ENCODE data around the gene KRTAP4-8. TPM values are rescaled to one million over a fixed set of nuclear protein-coding genes. Genes with fewer than 3 reads are reported as not detected.
A peak's percentile ranks its signal among the peaks of the same experiment; 100 is the strongest.
"Not testable (repeated sequence)": the region's sequence is repeated elsewhere in the genome, so short reads cannot be mapped to it uniquely, and the experiment has no call there.

KRTAP4-8 gene
- not detected in 2 replicates for total RNA-seq (2014; rRNA removed; shearing (Covaris generic))
- not detected in 2 replicates for polyA plus RNA-seq (2015; cell fraction: cytosol; rRNA removed)
- polyA plus RNA-seq (2015; cell fraction: nucleus; rRNA removed), result not detected in 2 replicates

DNA sequence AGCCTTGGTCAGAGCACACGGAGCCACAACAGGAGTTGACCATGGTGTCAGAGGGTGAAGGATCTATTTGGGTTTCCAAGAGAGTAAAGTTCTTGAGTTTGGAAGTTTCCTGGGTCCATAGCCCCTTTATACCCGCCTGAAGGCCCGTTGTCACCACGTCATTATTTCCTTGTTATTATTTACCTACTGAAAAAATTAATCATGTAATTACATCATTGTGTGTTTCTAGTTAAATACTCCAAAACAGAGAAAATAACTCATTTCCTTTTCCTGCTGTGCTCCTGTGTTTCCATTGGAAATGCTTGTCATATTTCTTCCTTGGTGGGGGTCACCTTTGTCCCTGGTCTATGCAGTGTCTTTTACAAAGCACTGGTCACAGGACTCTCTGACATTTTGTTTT lies at the start of gene KRTAP4-8:
KRTAP4-8 (minus strand) TSS at position 101 of the 400 bp plus-strand sequence; CDS start at position 43, 58 bp downstream.
- in situ Hi-C loops (cut with HindIII; ENCODE audit: low pct_unique_long_range_greater_than_20kb, low sequenced_read_pairs), result no loop called here
- no peak for DNase-seq (ENCODE audit: low read depth, low spot score)

DNA sequence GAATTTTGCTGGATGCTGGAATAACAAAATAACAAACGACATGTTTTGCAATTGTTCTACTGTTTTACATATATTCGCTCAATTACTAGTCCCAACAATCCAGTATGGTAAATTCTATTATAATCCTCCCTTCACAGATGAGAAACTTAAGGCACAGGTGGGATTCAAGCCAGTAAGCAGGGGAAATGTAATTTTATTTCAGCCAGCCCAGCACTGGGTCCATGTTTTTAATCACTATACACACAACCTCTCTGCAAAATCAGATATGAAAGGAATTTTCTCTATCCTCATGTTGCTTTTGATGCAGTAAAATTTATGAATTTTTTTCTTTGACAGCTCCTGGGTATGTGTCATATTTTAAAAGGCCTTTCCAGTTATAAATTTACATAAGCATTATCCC lies 47.3 kb upstream of the KRTAP4-8 start:
- DNase-seq (ENCODE audit: low read depth, low spot score), result no peak
- in situ Hi-C loops (cut with HindIII; ENCODE audit: low pct_unique_long_range_greater_than_20kb, low sequenced_read_pairs), result no loop called here

DNA sequence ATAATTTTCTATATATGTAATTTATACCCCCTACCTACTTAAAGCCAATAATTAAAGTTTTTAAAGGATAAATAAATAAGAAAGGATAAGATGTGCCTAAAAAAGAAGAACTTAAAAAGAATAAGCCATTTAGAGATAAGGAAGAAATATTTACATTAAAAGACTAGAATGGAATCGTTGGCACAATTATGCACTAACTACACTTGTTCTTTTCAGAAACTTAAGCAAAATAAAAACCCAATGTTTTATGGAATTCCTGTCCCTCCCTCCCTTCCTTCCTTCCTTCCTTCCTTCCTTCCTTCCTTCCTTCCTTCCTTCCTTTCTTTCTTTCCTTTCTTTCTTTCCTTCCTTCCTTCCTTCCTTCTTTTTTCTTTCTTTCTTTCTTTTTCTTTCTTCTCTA lies 46.9 kb upstream of the KRTAP4-8 start:
- in situ Hi-C loops (cut with HindIII; ENCODE audit: low pct_unique_long_range_greater_than_20kb, low sequenced_read_pairs), result no loop called here
- DNase-seq (ENCODE audit: low read depth, low spot score), result no peak

GRCh38 chr17:41141361-41141760 lies 43.4 kb upstream of the KRTAP4-8 start:
- DNase-seq (ENCODE audit: low read depth, low spot score), result no peak
- in situ Hi-C loops (cut with HindIII; ENCODE audit: low pct_unique_long_range_greater_than_20kb, low sequenced_read_pairs), result no loop called here

DNA sequence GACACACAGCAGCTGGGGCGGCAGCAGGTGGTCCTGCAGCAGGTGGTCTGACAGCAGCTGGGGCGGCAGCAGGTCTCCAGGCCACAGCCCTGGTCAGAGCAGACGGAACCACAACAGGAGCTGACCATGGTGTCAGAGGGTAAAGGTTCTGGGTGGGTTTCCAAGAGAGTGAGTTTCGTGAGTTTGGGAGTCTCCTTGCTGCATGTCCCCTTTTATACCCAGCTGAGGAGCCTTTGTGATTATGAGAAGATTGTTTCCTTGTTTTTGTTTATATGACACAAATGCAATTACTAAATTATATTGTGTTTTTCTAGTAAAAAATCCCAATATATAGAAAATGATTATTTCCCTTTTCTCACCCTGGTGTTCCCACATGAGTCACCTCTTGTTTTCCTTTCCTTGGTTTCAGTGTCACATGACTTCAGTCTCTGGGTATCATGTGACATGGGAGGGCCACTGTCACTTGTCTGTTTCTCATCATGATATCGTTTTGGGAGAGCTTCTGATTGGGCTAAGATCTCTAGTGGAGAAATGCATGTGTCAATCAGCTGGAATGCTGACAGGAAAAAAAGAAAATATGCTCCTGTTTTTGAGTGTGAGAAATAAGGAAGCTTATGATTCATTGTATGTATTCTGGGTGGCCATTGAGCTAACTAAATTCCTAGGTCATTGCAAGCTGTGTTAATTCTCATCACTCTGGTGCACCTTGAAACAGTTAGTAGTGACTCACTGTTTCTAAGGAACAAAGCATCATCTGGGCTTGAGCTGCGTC lies 42.6 kb upstream of the KRTAP4-8 start, which contains the start of gene KRTAP4-6:
KRTAP4-6 (minus strand) TSS at position 185 of the 772 bp plus-strand sequence; CDS start at position 128, 57 bp downstream.
- in situ Hi-C loops (cut with HindIII; ENCODE audit: low pct_unique_long_range_greater_than_20kb, low sequenced_read_pairs), result no loop called here
- DNase-seq (ENCODE audit: low read depth, low spot score), result no peak

GRCh38 chr17:41139865-41140264 lies 41.9 kb upstream of the KRTAP4-8 start:
- in situ Hi-C loops (cut with HindIII; ENCODE audit: low pct_unique_long_range_greater_than_20kb, low sequenced_read_pairs); DNase-seq (ENCODE audit: low read depth, low spot score): not testable (repeated sequence)

DNA sequence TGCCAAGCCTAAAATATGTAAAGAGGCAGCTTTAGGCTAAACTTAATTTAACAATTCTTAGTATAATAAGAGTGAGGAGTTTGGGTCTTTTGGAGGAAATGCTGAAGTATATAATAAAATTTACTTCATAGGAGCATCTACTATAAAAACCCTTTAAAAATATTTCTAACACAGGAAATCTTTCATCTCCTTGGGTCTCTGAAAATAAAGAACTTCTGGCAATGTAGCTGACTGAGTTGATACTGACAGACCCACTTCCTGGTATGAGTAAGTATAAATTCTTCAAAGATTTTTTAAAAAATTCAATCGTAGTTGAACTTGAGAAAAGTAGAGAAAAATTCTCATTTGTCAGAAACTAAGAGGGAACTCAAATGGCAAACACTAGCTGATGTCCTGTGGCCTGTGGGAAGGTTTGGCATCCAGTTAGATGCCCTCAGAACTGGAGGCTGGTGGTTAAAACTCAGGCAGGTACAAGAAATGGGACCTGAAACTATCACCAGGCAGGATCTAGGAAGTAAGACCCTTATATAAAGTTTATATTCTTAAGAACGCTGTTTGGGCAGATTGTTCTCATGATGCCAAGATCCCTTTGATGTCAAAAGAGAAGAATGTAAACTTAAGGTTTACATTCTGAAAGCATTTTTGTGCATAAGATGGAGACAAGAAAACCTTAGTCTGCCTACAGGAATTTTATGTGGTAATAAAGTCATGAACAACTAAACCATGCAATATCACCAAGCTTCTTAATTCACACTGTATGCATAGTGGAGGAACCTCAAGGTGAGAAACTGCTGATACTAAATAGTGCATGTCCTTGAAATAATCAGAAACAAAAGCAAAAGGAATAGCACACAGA lies 36.2 kb upstream of the KRTAP4-8 start:
- DNase-seq (ENCODE audit: low read depth, low spot score), result no peak
- in situ Hi-C loops (cut with HindIII; ENCODE audit: low pct_unique_long_range_greater_than_20kb, low sequenced_read_pairs), result no loop called here

DNA sequence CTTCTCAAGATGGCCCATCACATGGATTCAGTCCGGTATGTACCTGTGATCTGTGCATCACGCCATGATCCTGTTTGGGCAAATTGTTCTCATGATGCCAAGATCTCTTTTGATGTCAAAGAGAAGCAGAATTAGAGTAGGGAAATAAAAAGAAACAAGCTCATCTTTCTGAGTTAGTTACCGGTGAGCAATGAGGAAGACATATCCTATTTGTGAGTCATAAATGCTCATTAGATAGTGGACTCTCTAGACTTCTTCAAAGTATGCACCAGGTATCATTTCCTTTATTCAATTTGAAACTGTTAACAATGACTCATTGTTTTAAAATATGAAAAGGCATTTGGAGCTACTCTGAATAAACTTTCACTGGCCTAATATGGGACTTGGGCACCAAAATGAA lies 34.0 kb upstream of the KRTAP4-8 start:
- in situ Hi-C loops (cut with HindIII; ENCODE audit: low pct_unique_long_range_greater_than_20kb, low sequenced_read_pairs), result no loop called here
- DNase-seq (ENCODE audit: low read depth, low spot score), result no peak

GRCh38 chr17:41127371-41127770 lies 29.4 kb upstream of the KRTAP4-8 start:
- in situ Hi-C loops (cut with HindIII; ENCODE audit: low pct_unique_long_range_greater_than_20kb, low sequenced_read_pairs), result no loop called here
- no peak for DNase-seq (ENCODE audit: low read depth, low spot score)

GRCh38 chr17:41126412-41126811 lies 28.5 kb upstream of the KRTAP4-8 start:
- DNase-seq (ENCODE audit: low read depth, low spot score), result no peak
- in situ Hi-C loops (cut with HindIII; ENCODE audit: low pct_unique_long_range_greater_than_20kb, low sequenced_read_pairs), result no loop called here

- DNase-seq (ENCODE audit: low read depth, low spot score), result no peak
- in situ Hi-C loops (cut with HindIII; ENCODE audit: low pct_unique_long_range_greater_than_20kb, low sequenced_read_pairs), result no loop called here
These were observed 27.1 kb upstream of the KRTAP4-8 start for GRCh38 chr17:41125064-41125463.

- DNase-seq (ENCODE audit: low read depth, low spot score); in situ Hi-C loops (cut with HindIII; ENCODE audit: low pct_unique_long_range_greater_than_20kb, low sequenced_read_pairs): not testable (repeated sequence)
These were observed 26.0 kb upstream of the KRTAP4-8 start, which contains the start of gene KRTAP4-12 for GRCh38 chr17:41123991-41124371. Gene KRTAP4-12, minus strand, starts transcription at chr17:41124182. Its CDS starts 60 bp downstream, at chr17:41124122.

DNA sequence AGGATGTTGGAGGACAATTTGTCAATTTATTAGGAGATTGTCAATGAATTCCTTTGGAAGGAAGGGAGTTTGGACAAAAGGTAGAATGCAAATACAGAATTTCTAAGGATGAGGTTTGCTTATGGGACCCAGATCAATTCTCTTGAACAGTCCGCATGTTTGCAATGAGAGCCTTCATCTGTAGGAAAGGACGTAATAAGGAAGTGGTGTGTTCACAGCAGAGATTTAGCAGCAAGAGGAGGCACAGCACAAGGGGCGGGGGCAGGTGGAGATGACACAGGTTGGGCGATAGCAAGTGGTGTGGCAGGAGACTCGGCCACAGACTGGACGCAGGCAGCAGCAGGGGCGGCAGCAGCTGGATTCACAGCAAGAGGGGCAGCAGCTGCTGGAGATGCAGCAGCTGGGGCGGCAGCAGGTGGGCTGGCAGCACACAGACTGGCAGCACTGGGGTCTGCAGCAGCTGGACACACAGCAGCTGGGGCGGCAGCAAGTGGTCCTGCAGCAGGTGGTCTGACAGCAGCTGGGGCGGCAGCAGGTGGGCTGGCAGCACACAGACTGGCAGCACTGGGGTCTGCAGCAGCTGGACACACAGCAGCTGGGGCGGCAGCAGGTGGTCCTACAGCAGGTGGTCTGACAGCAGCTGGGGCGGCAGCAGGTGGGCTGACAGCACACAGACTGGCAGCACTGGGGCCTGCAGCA lies 25.5 kb upstream of the KRTAP4-8 start:
- DNase-seq (ENCODE audit: low read depth, low spot score); in situ Hi-C loops (cut with HindIII; ENCODE audit: low pct_unique_long_range_greater_than_20kb, low sequenced_read_pairs): not testable (repeated sequence)

DNA sequence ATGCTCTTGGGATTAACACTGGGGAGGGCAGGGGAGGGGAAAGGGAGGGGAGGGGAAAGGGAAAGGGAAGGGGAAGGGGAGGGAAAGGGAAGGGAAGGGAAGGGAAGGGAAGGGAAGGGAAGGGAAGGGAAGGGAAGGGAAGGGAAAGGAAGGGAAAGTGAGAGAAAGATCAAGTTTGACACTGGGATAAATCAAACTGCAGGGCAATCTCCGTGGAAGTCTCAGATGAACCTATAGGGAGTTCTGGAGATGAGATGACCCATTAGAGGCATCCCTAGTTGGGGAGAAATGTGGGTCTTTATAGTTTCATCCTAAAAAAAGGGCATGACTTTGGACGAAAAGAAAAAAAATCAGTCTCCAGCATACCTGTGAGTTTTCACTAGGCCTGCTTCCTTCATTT lies 23.8 kb upstream of the KRTAP4-8 start:
- in situ Hi-C loops (cut with HindIII; ENCODE audit: low pct_unique_long_range_greater_than_20kb, low sequenced_read_pairs), result no loop called here
- DNase-seq (ENCODE audit: low read depth, low spot score), result no peak

GRCh38 chr17:41119696-41120690 lies 22.1 kb upstream of the KRTAP4-8 start:
- in situ Hi-C loops (cut with HindIII; ENCODE audit: low pct_unique_long_range_greater_than_20kb, low sequenced_read_pairs), result not testable (repeated sequence)
- peak; percentile 5 for DNase-seq (ENCODE audit: low read depth, low spot score)

GRCh38 chr17:41118721-41119120 lies 20.8 kb upstream of the KRTAP4-8 start:
- in situ Hi-C loops (cut with HindIII; ENCODE audit: low pct_unique_long_range_greater_than_20kb, low sequenced_read_pairs), result no loop called here
- peak; percentile 11 for DNase-seq (ENCODE audit: low read depth, low spot score)

Measured in SK-MEL-5 (cell line).